GM06990 (cell line): ENCODE results near the gene RIMKLB.

Experiments used
- DNase-seq: peaks from one replicate; pipeline ENCODE4 v3.0.0-alpha.2; 2011; ENCODE audit not compliant: insufficient read length; ENCODE audit errors: extremely low read depth
- H3K27me3 ChIP-seq: replicated peaks from 2 replicates; pipeline ENCODE4 v1.6.0; 2011; ENCODE audit warnings: low read length; ENCODE audit not compliant: control insufficient read depth, insufficient read depth
- H3K36me3 ChIP-seq: 2 replicates; pipeline ENCODE4 v1.5.1; 2011; ENCODE audit warnings: low read length; ENCODE audit not compliant: control insufficient read depth, insufficient read depth
- H3K4me3 ChIP-seq: replicated peaks from 2 replicates; pipeline ENCODE4 v1.5.1; 2011; ENCODE audit warnings: low read depth, mild to moderate bottlenecking, control low read depth, low read length
- TF ChIP-seq, protein P1 (sequence below): IDR thresholded peaks from 2 replicates; pipeline ENCODE4 v1.5.1; 2011; ENCODE audit warnings: low read length, control low read depth, mild to moderate bottlenecking, inconsistent platforms; ENCODE audit not compliant: insufficient read depth, poor library complexity, severe bottlenecking

Gene RIMKLB

DNA sequence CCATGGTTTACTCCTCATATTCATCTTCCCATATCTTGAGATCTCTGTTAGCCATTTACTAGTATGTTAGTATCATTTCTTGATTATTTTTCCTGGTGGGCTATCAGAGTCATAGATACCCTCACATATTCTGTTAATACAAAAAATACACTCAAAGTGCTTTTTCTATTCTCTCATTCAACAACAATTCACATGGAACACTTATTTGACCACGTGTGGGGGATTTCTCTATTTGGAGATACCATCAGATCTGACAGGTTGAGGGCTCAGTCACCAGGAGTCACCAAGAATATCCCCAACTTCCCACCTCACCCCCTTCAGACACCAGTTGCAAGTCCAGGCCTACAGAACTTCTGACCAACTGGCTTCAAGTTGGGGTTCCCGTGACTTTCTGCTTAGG, 72.7 kb downstream of the RIMKLB start:
- Histone ChIP-seq H3K36me3 (no peaks in the 10 kb centered on the region; the same call in 1 of the 2 replicates), H3K4me3 (no peak overlapping the region), H3K27me3 (no peaks in the 10 kb centered on the region)
- TF ChIP-seq, protein P1, sequence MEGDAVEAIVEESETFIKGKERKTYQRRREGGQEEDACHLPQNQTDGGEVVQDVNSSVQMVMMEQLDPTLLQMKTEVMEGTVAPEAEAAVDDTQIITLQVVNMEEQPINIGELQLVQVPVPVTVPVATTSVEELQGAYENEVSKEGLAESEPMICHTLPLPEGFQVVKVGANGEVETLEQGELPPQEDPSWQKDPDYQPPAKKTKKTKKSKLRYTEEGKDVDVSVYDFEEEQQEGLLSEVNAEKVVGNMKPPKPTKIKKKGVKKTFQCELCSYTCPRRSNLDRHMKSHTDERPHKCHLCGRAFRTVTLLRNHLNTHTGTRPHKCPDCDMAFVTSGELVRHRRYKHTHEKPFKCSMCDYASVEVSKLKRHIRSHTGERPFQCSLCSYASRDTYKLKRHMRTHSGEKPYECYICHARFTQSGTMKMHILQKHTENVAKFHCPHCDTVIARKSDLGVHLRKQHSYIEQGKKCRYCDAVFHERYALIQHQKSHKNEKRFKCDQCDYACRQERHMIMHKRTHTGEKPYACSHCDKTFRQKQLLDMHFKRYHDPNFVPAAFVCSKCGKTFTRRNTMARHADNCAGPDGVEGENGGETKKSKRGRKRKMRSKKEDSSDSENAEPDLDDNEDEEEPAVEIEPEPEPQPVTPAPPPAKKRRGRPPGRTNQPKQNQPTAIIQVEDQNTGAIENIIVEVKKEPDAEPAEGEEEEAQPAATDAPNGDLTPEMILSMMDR, result no peak
- DNase-seq, result no peak

DNA sequence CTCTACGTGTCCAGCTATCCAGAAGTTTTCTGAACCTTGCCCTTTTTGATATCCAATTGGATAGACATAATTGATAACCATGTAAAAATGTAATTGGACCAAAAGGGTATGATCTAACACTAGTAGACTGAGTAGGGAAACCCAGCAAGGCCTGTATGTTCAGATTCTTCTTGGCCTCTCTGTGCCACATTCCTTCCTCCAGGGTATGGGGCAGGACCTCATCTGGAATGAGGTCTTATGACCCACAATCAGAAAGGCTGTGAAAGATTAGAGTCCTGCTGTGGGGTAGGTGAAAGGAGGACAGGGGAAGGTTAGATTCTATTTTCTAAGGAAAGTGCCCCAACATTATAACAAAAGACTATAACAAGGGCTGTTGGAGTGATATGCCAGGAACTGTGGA, 73.3 kb downstream of the RIMKLB start:
- no peak overlapping the region for H3K4me3 ChIP-seq
- H3K27me3 ChIP-seq, result no peaks in the 10 kb centered on the region
- H3K36me3 ChIP-seq, result no peaks in the 10 kb centered on the region; the same call in 1 of the 2 replicates
- DNase-seq, result no peak
- TF ChIP-seq, protein P1, result no peak

DNA sequence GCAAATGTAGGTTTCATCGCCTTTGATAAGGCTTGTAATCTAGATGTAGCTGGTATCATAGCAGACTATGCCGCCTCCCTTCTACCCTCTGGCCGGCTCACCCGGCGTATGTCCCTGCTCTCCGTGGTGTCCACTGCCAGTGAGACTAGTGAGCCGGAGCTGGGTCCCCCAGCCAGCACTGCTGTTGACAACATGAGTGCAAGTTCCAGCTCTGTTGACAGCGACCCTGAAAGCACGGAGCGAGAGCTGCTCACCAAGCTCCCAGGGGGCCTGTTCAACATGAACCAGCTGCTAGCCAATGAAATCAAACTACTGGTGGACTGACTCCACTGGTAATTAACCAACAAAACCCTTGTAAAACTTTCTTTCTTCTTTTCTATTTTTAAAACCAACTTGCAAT, 75.7 kb downstream of the RIMKLB start:
- Histone ChIP-seq H3K36me3 (no peaks in the 10 kb centered on the region; the same call in 1 of the 2 replicates), H3K27me3 (no peaks in the 10 kb centered on the region), H3K4me3 (no peak overlapping the region)
- TF ChIP-seq, protein P1, result no peak
- no peak for DNase-seq

DNA sequence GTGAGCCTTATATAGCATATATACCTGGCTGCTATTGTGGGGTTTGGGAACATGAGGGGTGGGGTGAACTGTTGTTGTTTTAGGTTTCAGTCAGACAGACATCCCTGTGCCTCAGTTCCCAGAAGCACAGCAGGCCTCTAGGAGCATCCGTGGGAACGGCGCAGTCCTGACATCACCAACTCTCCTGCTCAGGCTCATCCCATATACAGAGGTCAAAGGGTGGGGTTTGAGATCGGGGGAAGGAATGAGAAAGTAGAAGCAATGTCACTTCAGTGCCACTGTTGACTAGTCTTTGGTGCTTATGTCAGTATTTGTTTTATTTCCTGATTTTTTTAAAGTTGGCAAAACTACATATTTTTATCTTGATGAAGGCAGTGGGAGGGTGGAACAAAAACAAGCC, 81.5 kb downstream of the RIMKLB start:
- no peak overlapping the region for H3K4me3 ChIP-seq
- TF ChIP-seq, protein P1, result no peak
- DNase-seq, result no peak
- H3K27me3 ChIP-seq, result no peaks in the 10 kb centered on the region
- H3K36me3 ChIP-seq, result no peaks in the 10 kb centered on the region

DNA sequence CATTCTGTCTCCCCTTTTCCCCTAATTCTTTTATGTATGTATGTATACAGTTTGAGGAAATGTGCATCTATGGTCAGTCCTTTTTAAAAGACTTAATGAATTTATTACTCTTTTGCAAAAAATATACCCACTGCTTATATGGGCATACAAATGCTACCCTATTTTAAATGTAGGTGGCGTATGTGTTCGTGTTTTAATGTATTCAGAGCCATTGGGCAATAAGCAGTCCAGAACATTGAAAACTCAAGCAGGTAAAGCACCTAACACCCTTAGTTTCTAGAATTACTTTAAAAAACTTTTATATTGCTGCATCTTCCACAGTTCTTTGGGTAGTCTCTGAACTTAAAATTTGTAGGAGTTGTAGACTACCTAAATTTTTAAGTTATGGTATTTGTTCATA, 82.1 kb downstream of the RIMKLB start:
- Histone ChIP-seq H3K27me3 (no peaks in the 10 kb centered on the region), H3K36me3 (no peaks in the 10 kb centered on the region), H3K4me3 (no peak overlapping the region)
- TF ChIP-seq, protein P1, result no peak
- no peak for DNase-seq

DNA sequence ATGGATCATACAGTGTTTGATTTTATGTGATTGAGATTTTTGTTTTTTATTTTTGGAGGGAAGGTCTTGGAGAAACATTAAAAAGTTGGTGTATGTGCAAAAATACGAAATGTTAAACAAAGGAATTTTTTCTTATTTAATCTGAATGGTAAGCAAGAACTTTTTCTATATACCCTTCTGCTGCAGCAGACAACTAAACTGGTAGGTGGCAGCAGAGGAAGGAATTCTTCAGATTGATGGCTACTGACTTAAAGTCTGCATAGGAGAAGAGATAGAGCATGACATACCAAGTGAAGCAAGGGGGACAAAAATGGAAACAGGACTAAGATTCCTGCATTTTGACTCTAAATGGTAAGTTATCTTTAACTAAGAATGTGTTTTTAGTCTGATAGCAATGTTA, 82.6 kb downstream of the RIMKLB start:
- DNase-seq, result no peak
- H3K4me3 ChIP-seq, result no peak overlapping the region
- TF ChIP-seq, protein P1, result peak; percentile 42
- H3K36me3 ChIP-seq, result no peaks in the 10 kb centered on the region
- no peaks in the 10 kb centered on the region for H3K27me3 ChIP-seq
